ENCODE measurements around the gene ZBTB38. TPM values are rescaled to one million over a fixed set of nuclear protein-coding genes. Genes with fewer than 3 reads are reported as not detected.

ZBTB38 gene
- total RNA-seq, 1 donor from 2014 or later: 14.5 TPM

DNA sequence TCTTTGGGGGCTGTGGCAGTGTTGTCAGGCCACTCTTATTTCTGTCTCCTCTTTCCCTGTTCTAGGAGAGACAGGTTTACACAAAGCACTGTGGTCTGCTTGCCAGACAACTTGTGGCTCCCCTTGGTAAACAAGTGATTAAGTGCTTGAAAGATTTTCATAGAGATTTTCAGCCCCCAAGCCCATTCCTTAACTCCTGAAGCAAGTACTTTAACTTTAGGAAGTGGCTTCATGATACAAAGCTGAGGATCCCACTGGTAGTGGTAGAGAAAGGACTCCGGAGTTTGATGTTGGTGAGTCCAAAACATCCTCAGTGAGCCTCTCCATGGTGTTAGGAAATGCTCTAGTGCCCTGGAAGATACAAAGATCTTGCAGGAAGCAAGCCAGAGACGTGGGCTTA, 12.0 kb downstream of the ZBTB38 start:
- Mint-ChIP-seq H3K36me3 (ENCODE audit: low read depth) (no peaks in the 10 kb centered on the region), H3K4me1 (peaks cover 15% of the 10 kb centered on the region), H3K9me3 (no peaks in the 10 kb centered on the region), H3K4me3 (no peak overlapping the region), H3K27ac (no peak overlapping the region), H3K27me3 (peaks cover 3% of the 10 kb centered on the region)
- intact Hi-C loops (cut with micrococcal nuclease): loop anchor here (5.0 kb wide), 1 partner anchor 47 kb away; no protein-coding TSS in a partner anchor
- peak; percentile 48 for DNase-seq

DNA sequence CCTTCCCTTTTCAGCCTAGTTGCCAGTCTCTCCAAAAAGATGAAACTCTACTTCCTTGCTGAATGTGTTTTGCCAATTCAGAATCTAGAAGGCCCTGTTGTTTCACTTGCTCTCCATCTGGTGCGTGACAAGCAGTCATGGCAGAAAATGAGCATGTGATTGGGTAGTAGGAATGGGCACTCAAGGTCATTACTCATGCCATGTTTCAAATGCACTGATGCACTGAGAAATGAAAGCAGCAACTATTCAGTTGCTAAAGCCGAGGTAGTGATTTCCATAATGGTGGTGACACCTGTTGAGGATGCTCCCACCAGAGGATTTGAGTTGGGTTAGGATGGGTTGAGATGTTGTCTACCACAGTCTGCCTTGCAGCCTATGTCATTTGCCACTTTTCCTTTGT, 12.7 kb downstream of the ZBTB38 start:
- H3K4me1 Mint-ChIP-seq: peaks cover 8% of the 10 kb centered on the region
- peaks cover 9% of the 10 kb centered on the region for H3K27me3 Mint-ChIP-seq
- no peaks in the 10 kb centered on the region for H3K36me3 Mint-ChIP-seq (ENCODE audit: low read depth)
- DNase-seq: no peak
- no peaks in the 10 kb centered on the region for H3K9me3 Mint-ChIP-seq
- intact Hi-C loops (cut with micrococcal nuclease): loop anchor here (5.0 kb wide), 1 partner anchor 46 kb away; no protein-coding TSS in a partner anchor
- H3K27ac Mint-ChIP-seq: no peak overlapping the region
- H3K4me3 Mint-ChIP-seq: no peak overlapping the region

DNA sequence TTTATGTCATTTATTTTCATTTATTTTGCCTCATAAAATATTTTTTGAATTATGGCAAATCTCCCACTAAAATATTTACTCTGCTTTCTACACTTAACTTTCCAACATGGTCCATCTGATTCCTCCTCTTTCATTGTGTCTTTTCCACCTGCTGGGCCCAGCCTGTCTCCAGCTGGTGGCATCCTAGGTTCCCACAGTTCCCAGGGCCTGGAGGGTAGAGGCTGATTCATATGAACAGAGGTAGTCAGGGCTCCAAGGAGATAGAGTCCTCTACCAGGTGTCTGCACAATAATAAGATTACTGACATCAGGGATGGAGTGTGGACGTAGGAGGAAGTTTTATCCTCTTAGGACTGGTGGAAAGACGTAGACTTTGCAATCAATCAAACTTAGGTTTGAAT, 14.3 kb downstream of the ZBTB38 start:
- DNase-seq: no peak
- Mint-ChIP-seq H3K4me3 (no peak overlapping the region), H3K9me3 (no peaks in the 10 kb centered on the region), H3K4me1 (peaks cover 3% of the 10 kb centered on the region), H3K36me3 (ENCODE audit: low read depth) (no peaks in the 10 kb centered on the region), H3K27me3 (peaks cover 21% of the 10 kb centered on the region), H3K27ac (no peak overlapping the region)
- intact Hi-C loops (cut with micrococcal nuclease): loop anchor here (5.0 kb wide), 1 partner anchor 45 kb away; no protein-coding TSS in a partner anchor

DNA sequence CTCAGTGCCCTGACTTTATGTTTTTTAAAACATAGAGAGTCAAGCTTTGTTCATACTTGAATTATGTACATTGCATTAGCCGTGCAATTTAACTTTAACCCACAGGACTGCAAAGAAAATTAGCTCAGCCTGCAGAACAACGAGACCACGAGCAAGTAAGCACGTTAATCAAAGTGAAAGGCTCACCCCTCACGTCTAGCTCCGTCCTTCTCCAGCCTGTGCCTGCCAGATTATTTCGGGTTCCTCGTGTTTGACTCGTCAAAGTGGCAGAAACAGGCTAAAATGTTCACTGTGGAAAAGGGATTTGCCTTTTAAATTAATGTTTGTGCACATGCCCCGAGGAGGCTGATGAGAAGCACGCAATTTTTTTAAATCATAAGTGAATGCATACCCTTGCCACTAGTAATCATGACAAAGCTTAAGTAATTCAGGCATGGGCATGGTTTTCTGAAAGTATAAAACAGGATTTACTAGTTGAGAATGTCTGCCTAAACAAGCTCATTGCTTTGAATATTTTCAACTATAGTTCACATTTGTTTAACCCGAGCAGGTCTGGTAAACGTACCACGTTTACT, 15.3 kb downstream of the ZBTB38 start:
- Mint-ChIP-seq H3K9me3 (no peaks in the 10 kb centered on the region), H3K4me3 (no peak overlapping the region), H3K27me3 (peaks cover 22% of the 10 kb centered on the region), H3K4me1 (peaks cover 4% of the 10 kb centered on the region), H3K27ac (no peak overlapping the region), H3K36me3 (ENCODE audit: low read depth) (no peaks in the 10 kb centered on the region)
- intact Hi-C loops (cut with micrococcal nuclease): loop anchor here (5.0 kb wide), 1 partner anchor 44 kb away; no protein-coding TSS in a partner anchor
- peak; percentile 49 for DNase-seq

DNA sequence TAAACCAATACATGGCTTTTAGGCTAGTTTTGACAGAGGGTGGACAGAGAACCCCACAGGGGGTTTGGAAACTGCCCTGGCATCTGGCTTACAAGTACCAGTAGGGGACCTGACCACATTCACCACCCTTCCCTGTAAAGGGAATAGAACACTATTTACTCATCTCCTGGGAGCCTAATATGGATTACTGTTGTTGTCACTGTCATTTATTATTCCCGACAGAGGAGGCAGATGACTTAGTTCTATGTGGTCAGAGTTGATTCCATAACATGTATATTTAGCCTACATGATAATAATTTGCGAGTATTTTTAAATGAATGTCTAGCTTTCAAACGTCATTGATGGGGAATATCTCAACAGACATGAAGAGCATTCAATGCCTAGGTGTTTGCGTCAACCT, 15.9 kb downstream of the ZBTB38 start:
- Mint-ChIP-seq H3K36me3 (ENCODE audit: low read depth) (no peaks in the 10 kb centered on the region), H3K27ac (no peak overlapping the region), H3K4me1 (peaks cover 8% of the 10 kb centered on the region)

DNA sequence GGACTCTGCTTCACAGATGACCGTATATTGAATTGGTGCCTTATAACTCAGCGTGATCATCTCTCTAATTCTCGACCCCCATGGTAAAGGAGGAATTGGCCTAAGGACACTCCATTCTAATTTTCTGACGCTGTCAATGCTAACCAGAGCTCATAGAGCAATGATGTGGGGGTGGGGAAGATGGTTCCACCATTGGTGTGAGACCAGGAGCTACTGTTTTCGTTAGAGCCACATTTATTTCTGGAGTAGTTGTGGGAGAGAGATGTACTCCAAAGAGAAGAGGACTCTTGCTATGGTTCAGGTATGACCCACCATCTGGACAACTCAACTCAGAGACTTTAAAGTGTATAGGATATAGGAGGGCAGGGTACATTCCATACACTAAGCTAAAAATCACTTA, 16.3 kb downstream of the ZBTB38 start:
- H3K4me1 Mint-ChIP-seq: peaks cover 5% of the 10 kb centered on the region
- no peak overlapping the region for H3K27ac Mint-ChIP-seq
- peaks cover 26% of the 10 kb centered on the region for H3K27me3 Mint-ChIP-seq
- no peaks in the 10 kb centered on the region for H3K9me3 Mint-ChIP-seq
- DNase-seq: no peak
- no peak overlapping the region for H3K4me3 Mint-ChIP-seq
- H3K36me3 Mint-ChIP-seq (ENCODE audit: low read depth): no peaks in the 10 kb centered on the region
- intact Hi-C loops (cut with micrococcal nuclease): loop anchor here (5.0 kb wide), 1 partner anchor 43 kb away; no protein-coding TSS in a partner anchor

More for the DNA sequence above, 15.9 kb downstream of the ZBTB38 start:
- intact Hi-C loops (cut with micrococcal nuclease): loop anchor here (5.0 kb wide), 1 partner anchor 43 kb away; no protein-coding TSS in a partner anchor
- DNase-seq: no peak
- H3K4me3 Mint-ChIP-seq: no peak overlapping the region
- H3K27me3 Mint-ChIP-seq: peaks cover 23% of the 10 kb centered on the region
- no peaks in the 10 kb centered on the region for H3K9me3 Mint-ChIP-seq

DNA sequence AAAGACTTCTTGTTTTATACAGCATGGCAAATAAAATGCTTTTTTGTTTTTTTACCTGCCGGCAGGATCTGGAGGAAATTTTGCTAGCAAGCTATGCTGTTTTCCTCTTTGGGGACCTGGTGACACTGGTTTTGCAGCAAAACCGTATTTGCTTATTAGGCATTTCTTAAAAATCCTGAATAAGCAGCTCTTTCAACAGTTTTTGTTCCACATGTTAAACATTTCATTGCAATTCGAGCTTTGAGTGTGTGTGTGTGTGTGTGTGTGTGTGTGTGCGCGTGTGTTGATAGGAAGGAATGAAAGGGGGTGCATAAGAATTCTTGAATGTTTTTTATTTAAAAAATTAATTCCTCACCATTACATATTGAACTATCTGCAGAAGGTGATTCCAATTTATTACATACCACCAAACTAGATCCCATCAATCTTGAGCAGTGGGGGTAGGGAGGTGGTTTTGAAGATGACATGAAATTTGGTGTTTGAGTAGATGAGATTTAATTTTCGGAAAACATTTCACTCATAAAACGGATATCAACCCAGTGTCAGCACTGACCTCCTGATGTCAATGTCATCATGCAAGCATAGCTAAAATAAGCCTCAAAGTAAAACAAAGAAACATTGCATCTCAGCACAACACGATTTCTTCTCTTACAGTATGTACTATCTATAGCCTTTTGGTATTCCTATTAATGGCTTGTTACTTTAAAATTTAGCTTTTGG, 17.3 kb downstream of the ZBTB38 start:
- Mint-ChIP-seq H3K27me3 (peaks cover 26% of the 10 kb centered on the region), H3K9me3 (no peaks in the 10 kb centered on the region), H3K36me3 (ENCODE audit: low read depth) (no peaks in the 10 kb centered on the region), H3K27ac (no peak overlapping the region), H3K4me1 (peaks cover 8% of the 10 kb centered on the region), H3K4me3 (no peak overlapping the region)
- intact Hi-C loops (cut with micrococcal nuclease): no loop called here
- DNase-seq: no peak

DNA sequence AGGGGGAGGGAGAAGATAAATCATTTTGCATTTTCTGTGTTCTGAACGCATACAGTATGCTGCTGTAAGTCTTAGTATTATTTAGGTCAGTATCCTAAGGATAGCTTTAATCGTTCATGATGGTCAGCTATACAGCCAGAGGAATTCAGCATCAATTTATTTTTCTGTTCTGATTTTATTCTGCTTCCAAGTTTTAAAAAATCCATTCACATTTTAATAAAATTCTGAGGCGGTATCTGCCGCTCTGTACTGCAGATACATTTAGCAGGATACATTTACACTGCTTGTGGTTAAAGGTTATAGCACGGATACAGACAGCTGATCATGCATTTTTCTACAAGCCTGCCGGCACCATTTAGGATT, 17.8 kb downstream of the ZBTB38 start:
- DNase-seq: no peak
- intact Hi-C loops (cut with micrococcal nuclease): no loop called here
- Mint-ChIP-seq H3K36me3 (ENCODE audit: low read depth) (no peaks in the 10 kb centered on the region), H3K9me3 (no peaks in the 10 kb centered on the region), H3K27ac (no peak overlapping the region), H3K27me3 (peaks cover 26% of the 10 kb centered on the region), H3K4me1 (peaks cover 9% of the 10 kb centered on the region), H3K4me3 (no peak overlapping the region)

DNA sequence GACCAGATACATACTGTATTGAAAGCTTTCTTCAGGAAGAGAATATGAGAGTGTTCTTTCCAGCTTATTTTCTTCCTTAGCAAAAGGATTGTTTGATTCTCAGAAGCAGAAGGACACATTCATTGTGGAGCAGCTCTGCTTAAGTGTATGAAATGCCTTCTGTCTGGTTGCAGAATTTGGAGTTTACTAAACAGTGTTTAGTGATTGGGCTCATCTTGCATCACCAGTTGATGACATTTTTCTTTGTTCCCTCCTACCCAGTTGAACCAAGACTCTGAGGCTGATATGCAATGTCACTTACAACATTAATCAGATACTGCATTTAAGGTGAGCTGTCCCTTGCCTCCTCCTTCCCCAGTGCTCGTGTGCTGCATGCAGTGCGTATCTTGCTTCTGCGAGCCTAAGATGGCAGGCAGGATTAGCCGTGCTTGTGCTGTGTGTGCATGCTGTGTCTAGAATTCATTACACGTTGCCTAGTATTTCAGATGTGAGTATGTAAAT, 18.4 kb downstream of the ZBTB38 start:
- Mint-ChIP-seq H3K4me3 (no peak overlapping the region), H3K4me1 (peaks cover 9% of the 10 kb centered on the region)
- intact Hi-C loops (cut with micrococcal nuclease): no loop called here

DNA sequence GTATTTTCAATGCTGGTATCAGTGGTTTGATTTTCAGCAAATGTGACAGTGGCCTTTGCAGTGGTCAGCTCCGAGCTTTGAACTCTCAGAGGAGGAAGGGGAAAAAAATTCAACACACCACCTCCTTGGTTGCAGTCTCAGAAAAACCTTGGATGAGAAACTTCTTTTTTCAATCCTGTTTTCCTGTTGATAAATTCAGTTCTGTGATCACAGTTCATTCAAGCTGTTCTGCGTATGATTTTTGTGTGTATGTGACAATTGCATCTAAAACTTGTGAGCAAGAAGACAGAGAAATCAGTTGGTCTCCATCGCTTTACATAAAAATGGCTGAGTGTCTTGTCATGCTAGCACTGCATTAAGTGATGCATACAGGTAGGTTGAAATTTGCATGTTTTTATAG, 19.2 kb downstream of the ZBTB38 start:
- intact Hi-C loops (cut with micrococcal nuclease): no loop called here
- no peaks in the 10 kb centered on the region for H3K36me3 Mint-ChIP-seq (ENCODE audit: low read depth)
- H3K4me1 Mint-ChIP-seq: peaks cover 9% of the 10 kb centered on the region
- DNase-seq: no peak
- no peak overlapping the region for H3K4me3 Mint-ChIP-seq
- H3K9me3 Mint-ChIP-seq: no peaks in the 10 kb centered on the region
- H3K27ac Mint-ChIP-seq: no peak overlapping the region
- H3K27me3 Mint-ChIP-seq: peaks cover 26% of the 10 kb centered on the region

More for the DNA sequence above, 18.4 kb downstream of the ZBTB38 start:
- peak; percentile 46 for DNase-seq
- H3K27ac Mint-ChIP-seq: no peak overlapping the region
- no peaks in the 10 kb centered on the region for H3K9me3 Mint-ChIP-seq
- H3K27me3 Mint-ChIP-seq: peaks cover 26% of the 10 kb centered on the region
- no peaks in the 10 kb centered on the region for H3K36me3 Mint-ChIP-seq (ENCODE audit: low read depth)

DNA sequence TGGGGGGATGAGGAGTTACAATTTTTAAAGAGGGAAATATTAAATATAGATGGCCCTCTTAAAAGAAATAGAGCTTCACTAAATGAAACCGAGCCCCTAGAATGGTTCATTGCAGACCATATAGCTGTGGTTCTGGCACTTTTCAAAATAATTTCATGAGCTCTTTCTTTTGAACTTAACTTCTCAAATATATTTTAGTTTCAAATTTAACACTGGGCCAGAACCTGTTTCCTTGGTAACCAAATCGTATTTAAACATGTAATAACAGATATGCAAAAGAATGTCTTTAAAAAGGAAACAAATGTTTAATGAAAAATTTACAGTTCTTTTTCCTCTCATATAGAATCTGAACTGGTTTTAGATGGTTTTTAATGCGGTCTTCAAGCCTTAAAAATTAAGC, 20.1 kb downstream of the ZBTB38 start:
- Mint-ChIP-seq H3K4me1 (peaks cover 9% of the 10 kb centered on the region), H3K9me3 (no peaks in the 10 kb centered on the region), H3K27me3 (peaks cover 28% of the 10 kb centered on the region), H3K36me3 (ENCODE audit: low read depth) (no peaks in the 10 kb centered on the region), H3K27ac (no peak overlapping the region), H3K4me3 (no peak overlapping the region)
- DNase-seq: no peak
- intact Hi-C loops (cut with micrococcal nuclease): no loop called here

DNA sequence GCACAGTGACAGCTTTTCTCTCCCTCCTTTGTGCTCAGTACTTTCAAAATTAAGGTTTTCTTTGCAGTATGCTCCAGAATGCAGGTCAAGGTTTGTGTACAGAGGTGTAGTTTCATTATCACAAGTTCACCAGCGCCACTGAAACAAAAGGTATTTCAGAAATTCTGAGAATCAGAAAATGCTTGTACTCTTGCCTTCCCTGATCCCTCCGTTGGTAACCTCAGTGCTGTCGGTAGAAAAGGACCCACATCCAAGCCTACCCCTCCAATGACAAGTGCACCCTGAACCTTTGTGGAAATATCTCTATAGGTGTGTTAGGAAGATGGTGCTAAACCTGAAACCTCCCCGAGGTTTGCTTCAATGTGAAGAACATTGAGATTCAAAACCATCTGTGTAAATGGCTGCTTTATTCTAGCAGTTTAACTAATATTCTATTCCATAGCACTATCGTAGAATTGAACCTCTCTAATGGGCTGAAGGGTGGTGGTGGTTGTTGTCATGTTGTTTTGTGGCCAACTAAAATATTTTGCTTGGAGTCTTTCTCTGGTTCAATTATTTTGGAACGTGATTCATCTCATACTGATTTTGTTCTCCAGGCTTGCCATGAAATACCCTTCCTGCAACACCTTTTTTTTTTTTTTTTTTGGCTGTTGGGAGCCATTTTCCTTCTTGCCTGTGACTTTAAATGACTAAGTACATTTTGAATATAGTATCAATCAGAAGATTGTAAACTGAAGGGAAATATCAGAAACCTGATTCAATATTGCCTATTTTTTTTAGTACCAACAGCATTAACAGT, 20.7 kb downstream of the ZBTB38 start:
- peak; percentile 62 for DNase-seq
- peaks cover 9% of the 10 kb centered on the region for H3K4me1 Mint-ChIP-seq
- H3K36me3 Mint-ChIP-seq (ENCODE audit: low read depth): no peaks in the 10 kb centered on the region
- no peak overlapping the region for H3K27ac Mint-ChIP-seq
- peaks cover 28% of the 10 kb centered on the region for H3K27me3 Mint-ChIP-seq
- no peaks in the 10 kb centered on the region for H3K9me3 Mint-ChIP-seq
- intact Hi-C loops (cut with micrococcal nuclease): no loop called here
- peak overlapping the region; percentile 33 for H3K4me3 Mint-ChIP-seq

DNA sequence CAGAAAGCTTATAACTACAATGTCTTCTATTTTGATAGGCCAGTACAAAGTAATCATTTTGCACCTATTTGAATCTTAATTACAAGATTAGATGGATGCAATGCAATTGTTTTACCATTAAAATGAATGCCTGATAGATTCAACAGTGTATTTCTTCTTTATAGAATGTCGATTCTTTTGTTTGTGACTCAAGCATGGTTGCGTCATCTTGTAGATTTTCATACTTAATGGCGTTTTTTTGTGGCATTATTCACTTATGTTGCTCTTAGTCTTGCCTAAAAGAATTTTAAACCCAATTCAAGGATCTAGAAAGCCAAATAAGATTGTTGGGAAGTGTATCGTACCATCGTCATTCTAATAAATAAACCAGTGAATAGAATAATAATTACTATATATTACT, 21.4 kb downstream of the ZBTB38 start:
- Mint-ChIP-seq H3K9me3 (peaks cover 3% of the 10 kb centered on the region), H3K4me3 (no peak overlapping the region), H3K36me3 (ENCODE audit: low read depth) (no peaks in the 10 kb centered on the region), H3K27me3 (peaks cover 26% of the 10 kb centered on the region), H3K27ac (no peak overlapping the region), H3K4me1 (peaks cover 9% of the 10 kb centered on the region)
- intact Hi-C loops (cut with micrococcal nuclease): no loop called here
- no peak for DNase-seq

DNA sequence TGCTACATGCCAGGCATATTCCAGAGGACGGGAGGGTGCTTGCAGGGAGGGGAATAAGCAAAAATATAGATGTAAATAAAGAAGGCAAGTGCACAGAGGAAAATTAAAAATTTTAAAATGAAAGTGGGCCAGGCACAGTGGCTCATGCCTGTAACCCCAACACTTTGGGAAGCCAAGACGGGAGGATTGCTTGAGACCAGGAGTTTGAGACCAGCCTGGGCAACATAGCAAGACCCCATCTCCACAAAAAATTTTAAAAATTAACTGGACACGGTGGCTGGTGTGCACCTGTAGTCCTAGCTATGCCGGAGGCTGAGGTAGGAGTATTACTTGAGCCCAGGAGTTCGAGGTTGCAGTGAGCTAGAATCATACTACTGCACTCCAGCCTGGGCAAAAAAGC, 22.4 kb downstream of the ZBTB38 start:
- Mint-ChIP-seq H3K27ac (no peak overlapping the region), H3K4me3 (no peak overlapping the region), H3K9me3 (peaks cover 5% of the 10 kb centered on the region), H3K4me1 (peaks cover 9% of the 10 kb centered on the region), H3K27me3 (peaks cover 22% of the 10 kb centered on the region), H3K36me3 (ENCODE audit: low read depth) (no peaks in the 10 kb centered on the region)
- no peak for DNase-seq
- intact Hi-C loops (cut with micrococcal nuclease): no loop called here

All from activated CD4-positive, alpha-beta T cell treated with anti-CD3 and anti-CD28 coated beads, Interleukin-2, amount 10 ng/mL, durations not matched to agents 24 days and 14 days (primary cell).